Measurements from ENCODE around the gene SMC3.

DNA sequence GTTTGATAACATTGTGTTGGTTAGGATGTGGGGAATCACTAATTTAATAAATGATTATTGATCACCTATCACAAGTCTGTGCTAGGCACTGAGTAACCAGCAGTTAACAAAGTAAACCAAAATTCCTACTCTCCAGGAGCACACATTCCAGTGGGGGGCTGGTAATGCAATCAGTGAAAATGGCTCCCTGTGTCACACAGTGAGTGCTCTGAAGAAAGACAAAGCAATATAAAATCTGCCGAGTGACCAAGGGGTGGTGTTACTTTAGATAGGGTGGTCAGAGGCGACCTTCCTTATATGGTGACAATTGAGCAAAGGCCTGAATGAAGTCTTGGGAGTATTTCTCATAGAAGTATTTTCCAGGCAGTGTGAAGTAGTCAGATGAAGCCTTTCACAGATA, 13.6 kb upstream of the SMC3 start:
- no peak for TF ChIP-seq CTCF (IDR thresholded peaks at IDR 0.05)
- no peak for TF ChIP-seq POLR2AphosphoS5 (IDR thresholded peaks at IDR 0.05)
